NCI-H2171 treated with DMSO at 0.1 percent for 48 hours (cell line): ENCODE measurements around the gene GKN2.
"Not testable (repeated sequence)": the region's sequence is repeated elsewhere in the genome, so short reads cannot be mapped to it uniquely, and the experiment has no call there.

Experiments used
- DNase-seq: peaks from one replicate; lab custom pipeline; 2025; lab: John Stamatoyannopoulos, UW

The GKN2 gene

GRCh38 chr2:68920481-68921170, 32.1 kb downstream of the GKN2 start:
- DNase-seq: no peak

GRCh38 chr2:68918497-68918896, 34.2 kb downstream of the GKN2 start:
- no peak for DNase-seq

DNA sequence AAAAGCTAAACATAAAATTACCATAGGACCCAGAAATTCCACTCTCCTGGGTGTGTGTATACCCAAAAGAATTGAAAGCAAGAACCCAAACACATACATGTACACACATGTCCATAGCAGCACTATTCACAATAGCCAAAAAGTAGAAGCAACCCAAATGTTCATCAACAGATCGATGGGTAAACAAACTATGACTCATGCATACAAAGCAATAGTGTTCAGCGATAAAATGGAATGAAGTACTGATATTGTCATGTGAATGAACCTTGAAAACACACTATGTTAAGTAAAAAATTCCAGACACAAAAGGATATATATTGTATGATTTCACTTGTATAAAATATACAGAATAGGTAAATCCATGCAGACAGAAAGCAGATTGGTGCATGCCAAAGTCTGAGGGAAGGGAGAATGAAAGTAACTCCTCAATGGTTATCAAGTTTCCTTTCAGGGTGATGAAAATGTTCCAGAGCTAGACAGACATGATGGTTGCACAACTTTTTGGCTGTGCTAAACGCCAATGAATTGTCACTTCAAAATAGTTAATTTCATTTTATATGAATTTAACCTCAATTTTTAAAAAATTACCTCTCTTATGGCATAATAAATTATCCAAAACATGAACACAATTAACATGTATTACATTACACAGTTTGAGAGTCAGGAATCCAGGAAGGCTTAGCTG, 35.5 kb downstream of the GKN2 start:
- no peak for DNase-seq

- DNase-seq: no peak
Measured at GRCh38 chr2:68916226-68916625, 36.5 kb downstream of the GKN2 start.

GRCh38 chr2:68915393-68915792, 37.3 kb downstream of the GKN2 start:
- DNase-seq: no peak

DNA sequence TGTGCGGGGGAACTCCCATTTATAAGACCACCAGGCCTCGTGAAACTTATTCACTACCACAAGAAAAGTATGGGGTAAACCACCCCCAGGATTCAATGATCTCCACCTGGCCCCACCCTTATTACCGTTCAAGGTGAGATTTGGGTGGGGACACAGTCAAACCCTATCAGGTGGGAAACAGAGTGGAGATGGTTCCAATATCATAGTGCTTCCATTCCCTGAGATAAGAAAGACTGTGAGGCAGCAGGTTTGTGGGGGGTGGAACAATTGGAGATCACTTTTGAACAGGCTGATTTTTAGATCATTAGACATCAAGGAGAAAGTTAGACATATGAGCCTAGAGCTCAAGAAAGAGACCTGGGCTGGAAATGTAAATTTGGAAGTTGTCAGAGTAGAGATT, 39.3 kb downstream of the GKN2 start:
- no peak for DNase-seq

GRCh38 chr2:68912732-68913131, 40.0 kb downstream of the GKN2 start:
- no peak for DNase-seq

DNA sequence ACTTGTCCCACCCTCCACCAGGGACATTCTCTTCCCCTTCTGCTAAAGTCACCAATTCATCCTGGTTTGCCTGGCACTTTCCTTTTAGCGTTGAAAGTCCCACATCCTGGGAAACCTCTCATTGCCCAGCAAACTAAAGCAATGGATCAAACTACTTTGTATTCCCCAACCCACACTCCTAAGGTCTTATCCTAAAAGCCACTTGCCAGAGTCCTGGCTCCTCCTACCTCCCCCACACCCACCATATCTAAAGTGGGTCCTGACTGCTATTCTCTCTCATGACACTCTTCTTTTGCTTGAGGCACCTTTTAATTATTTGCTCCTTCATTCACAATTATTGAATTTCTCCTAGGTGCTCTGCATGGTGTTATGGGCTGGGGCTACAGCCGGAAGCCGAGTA, 40.6 kb downstream of the GKN2 start:
- DNase-seq: no peak

DNA sequence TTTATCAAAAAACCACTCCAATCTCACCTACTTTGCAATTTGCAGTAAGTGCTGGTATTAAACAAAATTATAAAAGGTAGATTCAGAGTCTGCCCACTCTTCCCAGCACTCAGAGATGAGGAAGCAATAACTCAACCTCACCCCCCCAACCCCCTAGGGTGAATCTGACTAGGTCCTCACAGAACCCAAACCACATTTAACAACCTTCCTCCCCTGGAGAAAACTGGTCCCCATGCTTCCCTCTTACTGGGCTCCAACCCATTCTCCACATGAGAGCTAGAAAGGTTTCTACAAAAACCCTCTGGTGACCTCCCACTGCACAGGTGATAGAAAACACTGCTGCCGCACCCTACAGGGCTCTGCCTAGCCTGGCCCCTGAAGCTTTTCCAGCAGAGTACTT, 41.0 kb downstream of the GKN2 start:
- DNase-seq: no peak

- no peak for DNase-seq
Measured at GRCh38 chr2:68911246-68911645, 41.4 kb downstream of the GKN2 start.

- DNase-seq: peak; percentile 70
Measured at GRCh38 chr2:68909793-68910674, 42.7 kb downstream of the GKN2 start.

GRCh38 chr2:68908392-68908970, 44.2 kb downstream of the GKN2 start:
- peak; percentile 92 for DNase-seq

DNA sequence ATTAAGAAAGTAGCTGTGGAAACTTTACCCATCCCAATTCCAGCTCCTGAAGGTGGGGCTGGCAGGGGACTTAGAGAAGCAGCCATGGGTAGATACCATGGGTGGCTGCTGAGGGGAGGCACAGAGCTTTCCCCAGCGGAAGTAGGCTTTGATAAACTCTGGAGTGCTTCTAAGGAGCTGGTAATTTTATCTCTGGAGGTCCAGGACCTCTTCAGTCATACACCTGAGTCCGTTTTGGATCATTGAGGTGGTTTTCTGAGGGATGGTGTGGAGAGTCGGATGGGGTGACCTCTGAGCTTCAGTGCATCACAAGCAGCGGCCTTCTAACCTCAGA, 44.8 kb downstream of the GKN2 start:
- no peak for DNase-seq

DNA sequence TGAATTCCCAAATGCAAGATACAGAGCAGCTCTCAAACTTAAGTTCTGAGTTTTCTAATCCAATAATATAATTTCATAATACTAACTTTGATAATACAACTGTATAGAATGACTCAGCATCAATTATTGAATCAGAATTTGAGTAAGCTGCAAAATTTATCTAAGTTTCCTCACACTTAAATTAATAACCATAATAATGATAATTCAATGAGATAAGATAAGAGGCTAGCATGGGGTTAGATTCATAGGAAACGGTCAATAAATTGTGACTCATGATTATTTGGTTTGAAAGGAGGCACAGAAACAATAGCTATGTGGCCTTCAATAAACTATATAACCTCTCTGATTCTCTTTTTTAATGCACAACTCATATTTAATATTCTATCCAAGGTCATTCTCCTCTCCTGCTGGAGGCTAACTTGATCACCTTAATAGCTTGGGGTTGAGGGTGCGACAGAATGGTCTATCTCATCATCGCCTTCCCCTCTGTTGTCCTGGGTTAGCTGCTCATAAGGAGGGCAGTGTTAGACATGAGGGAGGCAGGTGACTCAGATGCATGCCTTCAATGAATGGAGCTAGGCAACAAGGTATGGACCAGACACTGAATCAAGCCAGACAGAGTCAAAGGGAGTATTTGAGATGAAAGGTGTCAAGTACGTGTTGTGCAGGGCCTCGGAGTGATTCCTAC, 45.3 kb downstream of the GKN2 start:
- DNase-seq: no peak

DNA sequence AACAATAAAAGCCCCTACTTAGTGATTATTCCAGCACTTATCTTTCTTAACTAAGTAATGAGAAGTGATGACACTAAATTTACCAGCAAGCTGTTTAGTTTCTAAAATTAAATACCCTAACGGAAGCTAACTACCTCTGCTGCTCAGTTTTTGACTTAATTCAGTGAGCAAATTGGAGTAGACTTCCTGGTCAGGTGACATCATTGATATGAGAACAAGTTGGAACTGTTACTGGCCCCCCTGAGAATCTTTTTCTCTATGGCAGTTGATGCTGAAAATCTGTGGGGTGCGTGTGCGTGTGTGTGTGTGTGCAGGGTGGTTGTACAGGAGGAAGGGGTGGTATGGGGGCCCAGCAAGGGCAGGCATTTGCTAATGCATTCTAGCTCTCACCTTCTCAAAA, 46.0 kb downstream of the GKN2 start:
- DNase-seq: no peak

DNA sequence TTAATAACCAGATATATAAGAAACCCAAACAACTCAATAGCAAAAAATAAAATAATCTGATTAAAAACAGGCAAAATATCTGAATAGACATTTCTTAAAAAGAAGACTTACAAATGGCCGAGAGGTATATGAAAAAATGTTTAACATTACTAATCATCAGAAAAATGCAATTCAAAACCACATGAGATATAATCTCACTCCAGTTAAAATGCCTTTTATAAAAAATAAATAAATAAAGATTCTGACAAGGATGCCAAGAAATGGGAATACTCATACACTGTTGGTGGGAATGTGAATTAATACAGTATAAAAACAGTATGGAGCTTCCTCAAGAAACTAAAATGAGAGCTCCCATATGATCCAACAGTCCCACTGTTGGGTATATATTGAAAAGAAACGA, 47.6 kb downstream of the GKN2 start:
- DNase-seq: no peak

- no peak for DNase-seq
Measured at GRCh38 chr2:68901561-68901960, 51.1 kb downstream of the GKN2 start.

- DNase-seq: no peak
Measured at GRCh38 chr2:68901199-68901514, 51.5 kb downstream of the GKN2 start.

DNA sequence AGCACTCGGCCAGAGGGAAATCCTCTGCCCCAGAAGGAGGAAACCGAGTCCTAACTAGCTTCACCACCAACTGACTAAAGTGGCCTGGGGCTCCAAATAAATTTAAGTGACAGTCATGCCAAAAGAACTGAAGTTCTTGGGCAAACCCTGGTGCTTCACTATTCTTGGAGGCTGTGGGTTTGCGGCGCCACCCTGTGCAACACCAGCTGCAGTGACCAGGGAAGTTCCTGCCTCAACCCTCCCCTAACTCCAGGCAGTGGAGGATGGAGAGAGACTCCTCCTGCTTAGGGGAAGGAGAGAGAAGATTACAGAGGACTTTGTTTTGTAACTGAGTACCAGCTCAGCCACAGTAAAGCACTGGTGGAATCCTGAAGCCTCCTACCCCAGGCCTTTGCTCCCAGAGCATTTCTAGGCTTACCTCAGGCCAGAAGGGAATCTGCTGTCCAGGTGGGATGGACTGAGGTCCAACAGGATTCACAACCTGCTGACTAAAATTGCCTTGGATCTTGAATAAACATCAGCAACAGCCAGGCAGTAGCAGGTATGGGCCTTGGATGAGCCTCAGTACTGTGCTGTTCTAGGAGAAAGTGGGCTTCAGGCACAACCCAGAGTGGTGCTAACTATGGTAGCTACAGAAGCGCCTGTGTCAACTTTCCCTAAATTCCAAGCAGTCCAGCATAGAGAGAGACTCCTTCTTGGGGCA, 52.0 kb downstream of the GKN2 start:
- no peak for DNase-seq

DNA sequence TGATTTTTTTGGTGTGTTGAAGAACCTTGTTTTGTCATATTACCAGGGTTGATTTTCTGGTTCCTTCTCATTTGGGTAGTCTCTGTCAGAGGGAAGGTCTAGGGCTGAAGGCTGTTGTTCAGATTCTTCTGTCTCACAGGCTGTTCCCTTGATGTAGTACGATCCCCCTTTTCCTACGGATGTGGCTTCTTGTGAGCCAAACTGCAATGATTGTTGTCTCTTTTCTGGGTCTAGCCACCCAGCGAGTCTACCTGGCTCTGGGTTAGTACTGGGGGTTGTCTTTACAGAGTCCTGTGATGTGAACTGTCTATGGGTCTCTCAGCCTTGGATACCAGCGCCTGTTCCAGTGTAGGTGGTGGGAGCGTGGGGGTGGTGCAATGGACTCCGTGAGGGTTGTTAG, 56.7 kb downstream of the GKN2 start:
- not testable (repeated sequence) for DNase-seq
